Measurements from ENCODE around the gene MILR1.
"Not testable (repeated sequence)": the region's sequence is repeated elsewhere in the genome, so short reads cannot be mapped to it uniquely, and the experiment has no call there.

The MILR1 gene, protein sequence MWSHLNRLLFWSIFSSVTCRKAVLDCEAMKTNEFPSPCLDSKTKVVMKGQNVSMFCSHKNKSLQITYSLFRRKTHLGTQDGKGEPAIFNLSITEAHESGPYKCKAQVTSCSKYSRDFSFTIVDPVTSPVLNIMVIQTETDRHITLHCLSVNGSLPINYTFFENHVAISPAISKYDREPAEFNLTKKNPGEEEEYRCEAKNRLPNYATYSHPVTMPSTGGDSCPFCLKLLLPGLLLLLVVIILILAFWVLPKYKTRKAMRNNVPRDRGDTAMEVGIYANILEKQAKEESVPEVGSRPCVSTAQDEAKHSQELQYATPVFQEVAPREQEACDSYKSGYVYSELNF

DNA sequence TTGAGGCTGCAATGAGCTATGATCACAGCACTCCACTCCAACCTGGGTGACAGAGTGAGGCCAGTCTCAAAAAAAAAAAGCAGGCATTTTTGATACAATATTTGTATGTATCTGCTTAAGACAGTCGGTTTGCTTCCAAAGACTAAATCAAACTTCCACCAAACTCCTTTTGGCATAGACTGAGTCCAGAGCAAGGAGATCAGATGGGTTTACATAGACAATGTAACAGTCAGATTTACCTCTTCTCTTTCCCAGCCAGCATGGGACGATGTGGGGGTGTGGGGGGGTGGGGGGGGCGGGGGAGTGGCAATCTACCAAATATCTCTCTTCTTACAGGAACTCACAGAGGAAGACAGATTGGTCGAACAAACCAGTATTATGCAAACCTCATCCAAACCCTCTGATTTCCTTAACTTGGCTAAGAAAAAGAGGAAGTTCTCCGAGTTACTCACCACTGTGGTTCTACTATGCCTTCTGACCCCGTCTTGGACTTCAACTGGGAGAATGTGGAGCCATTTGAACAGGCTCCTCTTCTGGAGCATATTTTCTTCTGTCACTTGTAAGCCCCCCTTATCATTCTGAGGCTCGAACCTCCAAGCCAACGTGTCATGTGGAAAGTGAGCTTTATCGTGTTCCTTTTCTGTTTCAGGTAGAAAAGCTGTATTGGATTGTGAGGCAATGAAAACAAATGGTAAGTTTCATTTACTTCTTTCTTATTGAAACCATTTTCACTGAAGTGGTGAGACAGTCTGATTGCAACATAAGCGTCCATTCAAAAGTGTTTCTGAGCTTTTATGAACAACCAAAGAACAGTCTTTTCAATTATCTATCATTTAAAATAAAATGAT is at the start of gene MILR1:
Gene MILR1, plus strand, starts transcription at position 451 of the 848 bp plus-strand sequence. Its CDS starts 54 bp downstream, at position 505.
- DNase-seq, result peak in 5 of 56 donors; percentile 5 to 20 (median 19)

GRCh38 chr17:64399767-64400156 is 49.2 kb upstream of the MILR1 start:
- no peak for DNase-seq

DNA sequence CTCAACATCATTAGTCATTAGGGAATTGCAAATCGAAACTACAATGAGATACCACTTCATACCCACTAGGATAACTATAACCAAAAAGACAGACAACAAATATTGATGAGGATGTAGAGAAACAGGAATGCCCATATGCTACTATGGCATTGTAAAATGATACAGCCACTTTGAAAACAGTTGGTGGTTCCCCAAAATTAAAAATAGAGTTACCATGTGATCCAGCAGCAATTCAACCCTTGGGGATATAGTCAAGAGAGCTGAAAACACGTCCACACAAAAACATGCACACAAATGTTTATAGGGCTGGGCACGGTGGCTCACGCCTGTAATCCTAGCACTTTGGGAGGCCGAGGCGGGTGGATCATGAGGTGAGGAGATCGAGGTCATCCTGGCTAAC is 48.3 kb upstream of the MILR1 start:
- DNase-seq, result no peak

GRCh38 chr17:64401244-64401860 is 47.6 kb upstream of the MILR1 start:
- DNase-seq, result no peak

- no peak for DNase-seq
Measured at GRCh38 chr17:64401941-64402340, 47.0 kb upstream of the MILR1 start.

DNA sequence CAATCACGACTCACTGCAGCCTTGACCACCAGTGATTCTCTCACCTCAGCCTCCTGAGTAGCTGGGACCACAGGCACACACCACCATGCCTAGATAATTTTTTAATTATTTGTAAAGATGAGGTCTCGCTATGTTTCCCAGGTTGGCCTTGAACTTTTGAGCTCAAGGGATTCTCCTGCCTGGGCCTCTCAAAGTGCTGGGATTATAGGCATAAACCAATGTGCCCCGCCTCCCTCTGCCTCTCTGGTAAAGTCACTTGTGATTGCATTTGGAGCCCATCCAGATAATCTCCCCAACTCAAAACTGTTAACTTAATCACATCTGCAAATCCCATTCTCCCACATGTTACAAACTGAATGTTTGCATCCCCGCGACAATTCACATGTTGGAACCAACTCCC is 46.4 kb upstream of the MILR1 start:
- DNase-seq, result no peak

GRCh38 chr17:64403881-64404460 is 44.9 kb upstream of the MILR1 start:
- no peak for DNase-seq

DNA sequence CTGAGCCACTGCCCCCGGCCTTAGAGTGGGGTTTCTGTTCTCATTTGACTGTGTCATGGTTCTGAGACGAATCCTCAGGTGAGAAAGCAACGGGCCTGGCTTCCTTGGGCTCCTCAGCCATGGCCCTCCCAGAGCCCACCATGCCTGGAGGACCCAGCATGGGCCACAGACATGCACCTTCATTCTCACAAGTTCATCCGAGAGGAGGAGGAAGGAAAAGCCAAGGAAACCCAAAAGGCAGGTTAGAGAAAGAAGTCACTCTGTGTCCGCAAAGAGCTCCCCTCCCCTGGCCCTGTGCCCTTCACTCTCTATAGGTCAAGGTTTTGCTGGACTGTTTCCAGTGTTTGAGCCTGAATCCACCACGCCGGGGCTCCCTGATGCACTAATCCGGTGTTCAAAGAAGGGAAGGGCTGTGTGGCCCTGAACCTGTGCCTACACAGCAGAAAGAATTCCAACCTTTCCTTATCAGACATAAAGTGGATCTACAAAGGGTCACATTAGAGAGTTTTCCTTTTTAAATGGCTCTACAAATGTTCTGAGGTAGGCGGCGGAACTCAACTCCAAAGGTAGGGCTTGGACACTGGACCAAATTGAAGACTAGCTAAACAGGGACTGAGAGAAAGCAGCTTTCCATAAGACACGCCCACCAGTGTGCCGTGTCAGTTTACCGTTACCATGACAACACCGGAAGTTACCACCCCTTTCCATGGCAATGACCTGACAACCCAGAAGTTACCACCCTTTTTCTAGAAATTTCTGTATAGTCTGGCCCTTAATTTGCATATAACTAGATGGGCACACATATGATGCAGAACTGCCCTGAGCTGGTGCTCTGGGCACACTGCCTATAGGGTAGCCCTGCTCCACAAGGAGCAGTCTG is 42.4 kb upstream of the MILR1 start:
- DNase-seq, result peak in 1 of 56 donors; percentile 10

- DNase-seq, result no peak
Measured at GRCh38 chr17:64410750-64411490, 38.0 kb upstream of the MILR1 start.

- DNase-seq, result peak in 47 of 56 donors; percentile 4 to 82 (median 43)
Measured at GRCh38 chr17:64411999-64412771, 36.7 kb upstream of the MILR1 start.

GRCh38 chr17:64412944-64413381 is 36.0 kb upstream of the MILR1 start:
- no peak for DNase-seq

DNA sequence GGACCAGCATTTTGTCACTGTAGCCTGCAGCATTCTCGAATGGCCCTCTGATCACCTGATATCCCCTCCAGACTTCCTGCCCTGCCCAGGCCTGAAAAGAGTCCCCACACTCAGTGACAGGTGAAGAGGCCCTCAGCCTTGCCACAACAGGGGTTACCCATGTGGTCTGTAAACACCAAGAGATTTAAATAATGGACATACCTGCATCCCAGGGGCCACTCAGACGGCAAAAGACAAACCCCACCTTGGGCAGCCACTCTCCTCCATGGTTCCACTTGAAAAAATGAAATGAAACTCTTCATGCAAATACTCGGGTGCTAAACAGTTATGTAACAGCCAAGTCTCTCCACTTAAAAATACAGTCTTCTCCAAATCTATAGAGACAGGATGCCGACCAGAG is 35.4 kb upstream of the MILR1 start:
- DNase-seq, result no peak

- peak in 1 of 56 donors; percentile 14 for DNase-seq
Measured at GRCh38 chr17:64418506-64419339, 30.2 kb upstream of the MILR1 start.

GRCh38 chr17:64420143-64420670 is 28.7 kb upstream of the MILR1 start:
- DNase-seq, result peak in 6 of 56 donors; percentile 7 to 27 (median 13)

DNA sequence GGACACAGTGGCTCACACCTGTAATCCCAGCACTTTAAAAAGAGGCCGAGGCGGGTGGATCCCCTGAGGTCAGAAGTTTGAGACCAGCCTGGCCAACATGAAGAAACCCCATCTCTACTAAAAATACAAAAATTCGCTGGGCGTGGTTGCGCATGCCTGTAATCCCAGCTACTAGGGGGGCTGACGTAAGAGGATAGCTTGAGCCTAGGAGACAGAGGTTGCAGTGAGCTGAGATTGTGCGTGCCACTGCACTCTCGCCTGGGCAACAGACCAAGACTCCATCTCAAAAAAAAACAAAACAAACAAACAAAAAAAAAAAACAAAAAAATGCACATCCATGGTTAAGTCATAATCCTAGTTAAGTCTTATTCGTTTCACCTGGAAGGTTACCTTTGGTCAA is 26.8 kb upstream of the MILR1 start:
- not testable (repeated sequence) for DNase-seq

- no peak for DNase-seq
Measured at GRCh38 chr17:64423881-64424280, 25.0 kb upstream of the MILR1 start.

DNA sequence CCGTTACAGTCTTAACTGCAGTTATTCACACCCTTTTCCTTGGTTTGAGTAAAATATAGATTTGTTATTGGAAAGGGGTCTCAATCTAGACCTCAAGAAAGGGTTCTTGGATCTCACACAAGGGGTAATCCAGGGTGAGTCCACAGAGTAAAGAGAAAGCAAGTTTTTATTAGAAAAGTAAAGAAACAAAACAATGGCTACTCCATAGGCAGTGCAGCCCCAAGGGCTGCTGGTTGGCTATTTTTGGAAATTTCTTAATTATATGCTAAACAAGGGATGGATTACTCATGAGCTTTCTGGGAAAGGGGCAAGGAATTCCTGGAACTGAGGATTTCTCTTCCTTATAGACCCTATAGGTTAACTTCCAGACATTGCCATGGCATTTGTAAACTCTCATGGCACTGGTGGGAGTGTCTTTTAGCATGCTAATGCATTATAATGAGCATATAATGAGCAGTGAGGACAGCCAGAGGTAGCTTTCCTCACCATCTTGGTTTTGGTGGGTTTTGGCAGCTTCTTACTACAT is 24.5 kb upstream of the MILR1 start:
- no peak for DNase-seq

All from nucleus accumbens (tissue), 56 donors.